GM23248 (cell line): ENCODE results near the gene IRS1. TPM values are rescaled to one million over a fixed set of nuclear protein-coding genes. Genes with fewer than 3 reads are reported as not detected.

ENCODE experiments used
- DNase-seq: peaks from one replicate; pipeline ENCODE4 v3.0.0-alpha.2; 2015
- H2AFZ ChIP-seq: fragments of 200-600 bp; sonication (generic); 2 replicates; pipeline ENCODE4 v1.6.1; 2016; ENCODE audit warnings: antibody characterized with exemption
- H3F3A ChIP-seq: fragments of 200-600 bp; sonication (generic); 2 replicates; pipeline ENCODE4 v1.6.1; 2016; ENCODE audit warnings: mild to moderate bottlenecking, antibody characterized with exemption, mixed run types; ENCODE audit not compliant: insufficient read depth
- H3K27ac ChIP-seq: fragments of 200-600 bp; sonication (generic); 2 replicates; pipeline ENCODE4 v1.5.1; 2016; ENCODE audit warnings: mild to moderate bottlenecking
- H3K27me3 ChIP-seq: fragments of 200-600 bp; sonication (generic); replicated peaks from 2 replicates; pipeline ENCODE4 v1.6.1; 2016; ENCODE audit warnings: mild to moderate bottlenecking; ENCODE audit not compliant: insufficient read depth
- H3K36me3 ChIP-seq: fragments of 200-600 bp; sonication (generic); 2 replicates; pipeline ENCODE4 v1.6.1; 2016; ENCODE audit warnings: low read depth, mild to moderate bottlenecking
- H3K4me1 ChIP-seq: fragments of 200-600 bp; sonication (generic); 2 replicates; pipeline ENCODE4 v1.6.1; 2016; ENCODE audit warnings: mild to moderate bottlenecking; ENCODE audit not compliant: insufficient read depth
- H3K4me2 ChIP-seq: fragments of 200-600 bp; sonication (generic); one replicate; pipeline ENCODE4 v1.6.1; 2016; ENCODE audit warnings: mild to moderate bottlenecking; ENCODE audit not compliant: unreplicated experiment
- H3K4me3 ChIP-seq: fragments of 200-600 bp; sonication (generic); 2 replicates; pipeline ENCODE4 v1.5.1; 2016; ENCODE audit warnings: mild to moderate bottlenecking
- H3K79me2 ChIP-seq: fragments of 200-600 bp; sonication (generic); 2 replicates; pipeline ENCODE4 v1.6.1; 2016; ENCODE audit warnings: mild to moderate bottlenecking; ENCODE audit not compliant: insufficient read depth
- H3K9ac ChIP-seq: fragments of 200-600 bp; sonication (generic); 2 replicates; pipeline ENCODE4 v1.6.1; 2016; ENCODE audit warnings: mild to moderate bottlenecking
- H3K9me2 ChIP-seq: fragments of 200-600 bp; sonication (generic); 2 replicates; pipeline ENCODE4 v1.6.1; 2016; ENCODE audit warnings: mixed run types, mild to moderate bottlenecking, moderate library complexity; ENCODE audit not compliant: insufficient read depth
- H3K9me3 ChIP-seq: fragments of 200-600 bp; sonication (generic); one replicate; pipeline ENCODE4 v1.6.1; 2017; ENCODE audit warnings: low read depth
- H4K20me1 ChIP-seq: fragments of 200-600 bp; sonication (generic); 2 replicates; pipeline ENCODE4 v1.6.0; 2016; ENCODE audit not compliant: insufficient read depth
- EZH2 ChIP-seq: fragments of 200-600 bp; sonication (generic); IDR thresholded peaks from 2 replicates; pipeline ENCODE4 v1.6.1; 2018; ENCODE audit warnings: antibody characterized with exemption, mild to moderate bottlenecking; ENCODE audit not compliant: insufficient read depth, poor library complexity, severe bottlenecking
- EZH2phosphoT487 ChIP-seq: fragments of 200-600 bp; sonication (generic); IDR thresholded peaks from 2 replicates; pipeline ENCODE4 v1.6.1; 2018; ENCODE audit warnings: antibody characterized with exemption, moderate library complexity, mild to moderate bottlenecking, low read depth; ENCODE audit not compliant: insufficient read depth
- WGBS, 2 experiments: methylation state at CpG; one replicate each; pipeline ENCODE4 v1.1.6; 2015 to 2017; ENCODE audit warnings: low lambda C conversion rate in 2 of 2, low coverage in 1 of 2; ENCODE audit errors: missing lambda C conversion rate in 2 of 2; 5-methylcytosine and 5-hydroxymethylcytosine counted together
- in situ Hi-C: fragments of 300-500 bp; cut with MboI; formaldehyde crosslinking; loops from 2 replicates; pipeline ENCODE4 v1.15.0; 2020
- polyA plus RNA-seq: library from polyadenylated mRNA; unstranded; fragments of >200 nt; fragmentation: Nextera tagmentation; extraction: Ambion mirVana; gene quantifications from 2 replicates; pipeline ENCODE4 v1.2.1, GENCODE V29; 2016
- total RNA-seq: library from RNA; depleted of rRNA; stranded (reverse); fragments of >200 nt; shearing (Covaris generic); gene quantifications from 2 replicates; pipeline ENCODE4 v1.2.3, GENCODE V29; 2014

IRS1 gene
- total and polyA plus RNA-seq, 2 experiments from 2014 or later: 8.4 to 18.8 TPM

DNA sequence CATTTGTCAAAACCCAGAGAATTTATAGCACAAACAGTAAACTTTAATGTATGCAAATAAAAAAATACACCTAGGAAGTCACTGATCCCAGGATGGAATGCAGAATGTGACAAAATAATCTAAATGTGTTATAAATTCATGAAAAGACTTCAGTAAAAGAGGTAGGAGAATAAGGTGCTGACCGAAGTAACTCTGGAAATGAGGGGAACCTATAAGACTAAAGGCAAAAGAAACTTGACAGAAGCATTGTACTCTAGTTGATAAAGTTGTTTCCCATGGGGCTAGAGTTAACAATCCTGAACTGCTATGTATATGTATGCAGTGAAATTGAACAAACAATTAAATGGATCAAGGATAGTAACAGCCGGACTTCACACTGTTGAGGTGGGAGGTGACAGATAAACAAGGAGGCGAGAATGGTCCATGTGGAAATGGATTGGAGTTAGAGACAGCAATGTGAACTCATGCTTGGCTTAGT is 24.5 kb downstream of the IRS1 start:
- Histone ChIP-seq H3K27me3 (no peaks in the 10 kb centered on the region), H3K4me3 (no peak overlapping the region), H3K4me1 (peaks cover 22% of the 10 kb centered on the region), H3K9ac (no peak overlapping the region), H2AFZ (no peak overlapping the region), H3K9me2 (no peaks in the 10 kb centered on the region), H4K20me1 (no peaks in the 10 kb centered on the region), H3K79me2 (peaks cover 99% of the 10 kb centered on the region), H3K36me3 (peaks cover 18% of the 10 kb centered on the region), H3K4me2 (no peak overlapping the region), H3K9me3 (no peaks in the 10 kb centered on the region), H3K27ac (no peak overlapping the region), H3F3A (no peaks in the 10 kb centered on the region)
- in situ Hi-C loops: no loop called here
- TF ChIP-seq EZH2 (no peak), EZH2phosphoT487 (no peak)
- no peak for DNase-seq
- WGBS, 2 experiments: 96 to 98% methylated on average over 3 of the region's 3 CpGs

GRCh38 chr2:226773291-226773690 is 26.3 kb downstream of the IRS1 start:
- no peaks in the 10 kb centered on the region for H3F3A ChIP-seq
- no peaks in the 10 kb centered on the region for H4K20me1 ChIP-seq
- no peaks in the 10 kb centered on the region for H3K27me3 ChIP-seq
- H3K4me2 ChIP-seq: peak overlapping the region; percentile 10
- H3K4me1 ChIP-seq: peaks cover 22% of the 10 kb centered on the region
- H3K27ac ChIP-seq: no peak overlapping the region
- peak; percentile 39 for DNase-seq
- in situ Hi-C loops: no loop called here
- TF ChIP-seq EZH2phosphoT487 (no peak), EZH2 (no peak)
- no peaks in the 10 kb centered on the region for H3K9me2 ChIP-seq
- H2AFZ ChIP-seq: no peak overlapping the region
- no peaks in the 10 kb centered on the region for H3K9me3 ChIP-seq
- H3K9ac ChIP-seq: no peak overlapping the region
- peaks cover 18% of the 10 kb centered on the region for H3K36me3 ChIP-seq
- 49 to 54% methylated on average over 2 of the region's 2 CpGs for WGBS, 2 experiments
- H3K4me3 ChIP-seq: no peak overlapping the region
- H3K79me2 ChIP-seq: peaks cover 99% of the 10 kb centered on the region

DNA sequence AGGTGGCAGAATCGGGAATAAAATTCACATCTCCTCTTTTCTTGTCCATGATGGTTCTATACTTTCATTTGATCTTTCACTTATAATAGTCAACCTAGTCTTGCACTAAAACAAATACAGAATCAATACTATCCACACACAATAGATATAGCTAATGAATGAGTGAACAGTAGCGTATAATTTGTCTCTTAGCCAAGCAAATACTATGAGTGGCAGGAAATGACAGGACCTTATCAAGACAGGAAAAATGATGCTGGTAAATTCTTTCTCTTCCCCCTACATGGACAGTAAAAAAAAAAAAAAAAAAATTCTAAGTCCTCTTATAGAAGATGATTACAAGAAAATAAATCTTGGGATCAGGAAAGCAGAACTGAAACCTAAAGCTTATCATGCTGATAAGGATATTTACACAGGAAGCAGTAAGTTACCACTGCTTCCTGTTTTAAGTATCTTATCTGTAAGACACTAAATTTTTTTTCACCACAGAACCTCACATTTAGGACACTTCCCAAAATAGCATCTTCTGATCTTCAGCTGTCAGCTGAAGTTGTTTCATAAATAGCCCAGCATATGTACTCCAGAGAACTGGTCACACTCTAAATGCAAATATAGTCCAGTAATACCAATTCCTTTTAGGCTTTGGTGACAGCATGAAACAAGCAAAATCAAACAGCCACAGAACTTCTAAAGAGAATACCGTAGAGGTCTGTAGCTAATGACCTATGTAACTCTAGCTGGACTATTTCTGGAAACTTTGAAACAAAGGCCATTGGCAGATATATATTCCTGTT is 27.0 kb downstream of the IRS1 start:
- H3K4me1 ChIP-seq: peaks cover 22% of the 10 kb centered on the region
- peak overlapping the region; percentile 10 for H3K4me2 ChIP-seq
- TF ChIP-seq EZH2 (no peak), EZH2phosphoT487 (no peak)
- no peaks in the 10 kb centered on the region for H3K9me3 ChIP-seq
- no peaks in the 10 kb centered on the region for H3F3A ChIP-seq
- 58 to 63% methylated on average over 3 of the region's 3 CpGs for WGBS, 2 experiments
- H3K9ac ChIP-seq: no peak overlapping the region
- no peak overlapping the region for H3K4me3 ChIP-seq
- no peaks in the 10 kb centered on the region for H3K27me3 ChIP-seq
- no peaks in the 10 kb centered on the region for H3K9me2 ChIP-seq
- in situ Hi-C loops: no loop called here
- no peak overlapping the region for H3K27ac ChIP-seq
- no peak overlapping the region for H2AFZ ChIP-seq
- DNase-seq: no peak
- H3K36me3 ChIP-seq: peaks cover 18% of the 10 kb centered on the region
- no peaks in the 10 kb centered on the region for H4K20me1 ChIP-seq
- peaks cover 99% of the 10 kb centered on the region for H3K79me2 ChIP-seq

DNA sequence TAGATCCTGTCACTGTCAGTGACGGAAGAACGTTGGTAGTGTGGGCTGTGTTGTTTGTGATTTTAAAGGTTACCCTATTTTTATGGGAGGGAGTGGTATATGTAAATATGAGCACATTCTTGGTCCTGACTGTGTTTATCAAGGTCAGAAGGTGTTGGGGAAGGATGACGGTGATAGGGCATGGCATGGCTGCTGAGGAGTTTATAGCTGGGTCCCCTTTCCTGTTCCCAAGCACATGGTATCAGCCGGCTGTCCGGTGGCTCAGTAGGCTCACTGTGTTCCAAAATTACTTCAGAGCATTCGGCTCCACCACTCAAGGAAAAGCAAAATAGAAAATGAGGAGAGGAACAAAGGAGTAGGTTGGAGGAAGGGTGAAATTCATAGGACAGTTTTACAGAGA is 28.6 kb downstream of the IRS1 start:
- DNase-seq: no peak
- Histone ChIP-seq H3K4me2 (no peak overlapping the region), H2AFZ (no peak overlapping the region), H4K20me1 (no peaks in the 10 kb centered on the region), H3K4me3 (no peak overlapping the region), H3K27ac (no peak overlapping the region), H3K9me3 (no peaks in the 10 kb centered on the region), H3K4me1 (peaks cover 22% of the 10 kb centered on the region), H3F3A (peaks cover 7% of the 10 kb centered on the region; the same call in 1 of the 2 replicates), H3K9me2 (no peaks in the 10 kb centered on the region), H3K36me3 (peaks cover 18% of the 10 kb centered on the region), H3K27me3 (no peaks in the 10 kb centered on the region), H3K79me2 (peaks cover 95% of the 10 kb centered on the region), H3K9ac (no peak overlapping the region)
- TF ChIP-seq EZH2phosphoT487 (no peak), EZH2 (no peak)
- in situ Hi-C loops: no loop called here
- 68 to 70% methylated on average over 6 of the region's 6 CpGs for WGBS, 2 experiments
